Measurements from ENCODE around the gene FAM174C.

The FAM174C gene

GRCh38 chr19:1325568-1326294, 50.4 kb downstream of the FAM174C start:
- no peak for DNase-seq

- DNase-seq: no peak
Observed at GRCh38 chr19:1327125-1327524, 51.8 kb downstream of the FAM174C start.

Measured in activated CD4-positive, alpha-beta T cell treated with anti-CD3 and anti-CD28 coated beads, Interleukin-2, amount 50 U/mL, for 48 hours (primary cell).